GM13976 (cell line): ENCODE data around the gene IFI30.

Experiments used
- DNase-seq: peaks from one replicate; pipeline ENCODE4 v3.0.0; 2012; ENCODE audit warnings: low spot score
- CTCF ChIP-seq: IDR thresholded peaks from 2 replicates; pipeline ENCODE4 v1.5.1; 2012; ENCODE audit warnings: borderline replicate concordance, mild to moderate bottlenecking; ENCODE audit not compliant: insufficient read depth; ENCODE audit errors: extremely low read depth, missing control alignments, control extremely low read depth
- in situ Hi-C: fragments of 300-500 bp; cut with MboI; formaldehyde crosslinking; loops from one replicate; pipeline ENCODE4 v1.12.0; 2022; ENCODE audit warnings: low sequenced_read_pairs, mixed read lengths, inconsistent platforms; ENCODE audit not compliant: unreplicated experiment

Gene IFI30

GRCh38 chr19:18173572-18174288 lies at the start of gene IFI30:
Gene IFI30, plus strand, starts transcription at chr19:18173813. Its CDS starts 29 bp downstream, at chr19:18173842.
- no peak for TF ChIP-seq CTCF
- in situ Hi-C loops = no loop called here
- peak; percentile 90 for DNase-seq

- in situ Hi-C loops = no loop called here
- no peak for DNase-seq
These were observed 49.8 kb upstream of the IFI30 start for GRCh38 chr19:18123819-18124218.

GRCh38 chr19:18126097-18126496 lies 47.5 kb upstream of the IFI30 start:
- in situ Hi-C loops = no loop called here
- no peak for TF ChIP-seq CTCF
- DNase-seq = no peak

More at GRCh38 chr19:18123819-18124218, 49.8 kb upstream of the IFI30 start:
- TF ChIP-seq CTCF = no peak

- in situ Hi-C loops = no loop called here
- DNase-seq = no peak
- TF ChIP-seq CTCF = no peak
These were observed 45.6 kb upstream of the IFI30 start for GRCh38 chr19:18128044-18128443.

GRCh38 chr19:18128805-18129204 lies 44.8 kb upstream of the IFI30 start:
- in situ Hi-C loops = no loop called here

GRCh38 chr19:18130523-18131242 lies 42.9 kb upstream of the IFI30 start:
- no peak for TF ChIP-seq CTCF
- in situ Hi-C loops = no loop called here
- DNase-seq = no peak

More at GRCh38 chr19:18128805-18129204, 44.8 kb upstream of the IFI30 start:
- no peak for TF ChIP-seq CTCF
- no peak for DNase-seq
